Jurkat, Clone E6-1 (cell line): ENCODE results near the gene TRIM74.
"Not testable (repeated sequence)": the region's sequence is repeated elsewhere in the genome, so short reads cannot be mapped to it uniquely, and the experiment has no call there.

Source experiments
- DNase-seq: peaks from one replicate; pipeline ENCODE4 v3.0.0-alpha.2; 2011; ENCODE audit warnings: low read depth, low spot score
- H3K4me3 ChIP-seq: 2 replicates; pipeline ENCODE4 v1.5.1; 2011; ENCODE audit warnings: mild to moderate bottlenecking, low read length, control low read depth, moderate library complexity

Gene TRIM74

DNA sequence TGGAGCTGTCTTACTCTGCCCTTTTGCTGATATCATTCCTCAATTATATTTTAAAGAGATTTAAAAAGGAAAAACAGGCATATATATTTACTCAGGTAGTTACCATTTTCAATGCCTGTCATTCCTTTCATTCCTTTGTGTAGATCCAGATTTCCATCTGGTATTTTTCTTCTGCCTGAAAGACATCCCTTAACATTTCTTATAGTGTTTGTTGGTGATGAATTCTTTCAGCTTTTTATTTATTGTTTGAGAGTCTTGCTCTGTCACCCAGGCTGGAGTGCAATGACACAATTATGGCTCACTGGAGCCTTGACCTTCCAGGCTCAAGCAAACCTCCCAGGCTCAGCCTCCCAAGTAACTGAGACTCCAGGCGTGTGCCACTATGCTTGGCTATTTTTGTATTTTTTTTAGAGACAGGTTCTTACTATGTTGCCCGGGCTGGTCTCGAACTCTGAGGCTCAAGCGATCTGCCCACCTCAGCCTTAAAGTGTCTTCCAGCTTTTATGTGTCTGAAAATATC, 50.0 kb downstream of the TRIM74 start:
- DNase-seq: no peak
- no peak overlapping the region for H3K4me3 ChIP-seq

DNA sequence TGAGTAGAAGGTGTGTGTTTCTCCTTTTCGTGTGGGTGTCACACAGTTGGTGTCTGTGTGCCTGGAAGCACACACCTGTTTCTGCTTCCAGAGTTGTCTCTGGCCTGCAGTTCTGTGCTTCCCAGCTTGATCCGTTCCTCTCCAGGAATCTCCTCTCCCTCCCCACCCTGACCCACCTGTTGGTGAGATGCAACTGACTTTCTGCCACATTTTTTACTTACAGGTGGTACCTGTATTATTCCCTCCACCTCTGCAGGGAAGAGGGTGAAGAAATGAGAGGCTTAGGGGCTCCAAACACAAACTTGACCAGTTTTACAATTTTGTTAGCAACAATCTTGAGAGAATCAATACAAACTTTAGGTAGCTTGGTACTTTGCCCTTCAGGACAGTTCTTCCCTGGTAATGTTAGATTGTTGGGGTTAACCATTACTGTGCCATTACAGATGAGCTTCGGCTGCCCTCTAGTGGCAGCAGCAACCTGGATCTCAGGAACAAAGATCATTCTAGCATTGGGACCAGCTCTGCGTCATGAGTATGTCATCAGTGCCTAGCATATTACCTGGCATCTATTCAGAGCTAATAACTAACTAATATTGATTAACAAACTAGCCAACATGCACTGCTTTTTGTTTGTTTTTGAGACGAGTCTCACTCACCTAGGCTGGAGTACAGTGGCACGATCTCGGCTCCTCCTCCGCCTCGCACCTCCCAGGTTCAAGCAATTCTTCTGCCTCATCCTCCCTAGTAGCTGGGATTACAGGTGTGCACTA, 54.3 kb downstream of the TRIM74 start:
- not testable (repeated sequence) for H3K4me3 ChIP-seq
- peak; percentile 27 for DNase-seq

DNA sequence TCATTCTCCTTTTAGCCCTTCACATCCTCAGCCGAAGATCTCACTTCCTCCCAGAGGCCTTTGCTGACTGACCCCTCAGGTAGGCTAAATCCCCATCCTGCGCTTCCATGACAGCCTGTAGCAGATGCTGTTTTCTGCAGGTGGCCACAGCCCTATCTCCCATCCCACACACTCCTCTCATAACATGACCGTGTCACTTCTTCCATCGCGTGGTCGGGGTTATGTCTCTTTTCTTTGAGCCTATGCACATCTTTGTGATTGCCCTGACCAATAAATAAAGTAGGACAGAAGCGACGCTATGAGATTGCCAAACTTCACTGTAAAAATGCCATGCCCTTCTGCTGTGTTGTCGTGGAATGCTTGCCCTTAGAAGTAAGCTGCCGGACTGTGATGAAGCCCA, 55.5 kb downstream of the TRIM74 start:
- not testable (repeated sequence) for H3K4me3 ChIP-seq, DNase-seq

DNA sequence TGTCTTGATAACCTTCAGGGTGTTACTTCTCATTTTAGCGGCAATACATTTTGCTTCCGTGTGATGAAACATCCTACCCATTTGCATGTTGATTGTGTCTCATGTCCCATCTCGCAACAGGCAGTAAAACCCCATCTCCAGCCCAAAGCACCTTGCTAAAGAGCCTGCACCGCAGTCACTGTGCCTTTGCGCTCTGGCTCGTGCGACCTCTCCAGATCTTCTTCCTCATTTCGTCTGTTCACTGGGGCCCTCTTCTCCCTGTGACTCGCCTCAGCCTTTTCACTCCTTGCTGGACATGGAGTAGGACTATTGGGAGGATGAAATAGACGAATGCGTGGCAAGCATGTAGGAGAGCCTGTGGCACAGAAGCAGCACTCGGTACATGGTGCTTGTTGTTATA, 57.9 kb downstream of the TRIM74 start:
- DNase-seq: not testable (repeated sequence)

More for the DNA sequence above, 57.9 kb downstream of the TRIM74 start:
- H3K4me3 ChIP-seq: not testable (repeated sequence)
